ELF-1 (cell line): ENCODE results near the gene SSRP1.
A peak's percentile ranks its signal among the peaks of the same experiment; 100 is the strongest.
"Not testable (repeated sequence)": the region's sequence is repeated elsewhere in the genome, so short reads cannot be mapped to it uniquely, and the experiment has no call there.

Experiments used
- DNase-seq: peaks from one replicate; pipeline ENCODE4 v3.0.0-alpha.2; 2016; ENCODE audit warnings: low read depth, low spot score

Gene SSRP1

DNA sequence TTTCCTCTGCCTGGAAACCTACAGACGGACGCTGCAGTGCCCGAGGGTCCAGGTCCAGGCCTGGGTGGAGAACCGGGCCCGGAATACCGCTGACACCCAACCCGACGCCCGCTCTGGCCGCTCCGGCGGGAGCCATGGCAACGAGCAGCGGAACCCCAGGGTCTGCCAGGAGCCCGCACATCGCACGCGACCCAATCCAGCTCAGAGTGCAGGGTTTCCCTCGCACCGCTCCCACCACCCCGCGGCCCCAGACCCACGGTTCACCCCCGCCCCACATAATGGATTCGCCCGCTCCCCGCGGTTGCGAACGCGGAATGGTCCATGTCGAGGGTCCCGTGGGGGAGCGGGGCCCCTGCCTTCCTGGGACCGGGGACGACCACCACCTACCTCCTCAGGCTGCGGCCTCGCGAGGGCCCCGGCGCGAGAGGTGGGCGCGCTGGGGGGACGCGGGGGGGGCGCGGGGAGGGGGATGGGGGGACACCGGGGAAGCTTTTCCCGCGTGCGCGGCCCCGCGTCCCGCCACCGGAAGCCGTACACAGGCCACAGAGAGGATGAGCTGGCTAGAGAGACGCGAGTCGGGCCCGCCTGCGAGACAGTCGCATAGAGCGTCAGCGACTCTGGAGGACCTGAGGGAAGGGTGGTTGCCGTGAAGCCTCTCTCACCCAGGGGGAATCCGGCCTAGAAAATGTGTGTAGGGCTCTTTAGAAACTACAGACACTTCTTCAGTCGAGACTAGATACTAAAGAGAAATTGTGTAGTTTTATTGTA is at the start of gene SSRP1:
TSS of gene SSRP1 (minus strand) at position 550 of the 768 bp plus-strand sequence. CDS start 771 bp downstream, outside the sequence.
- DNase-seq, result peak; percentile 76

- DNase-seq, result no peak
Measured at GRCh38 chr11:57380975-57381374, 45.3 kb upstream of the SSRP1 start, which contains the start of gene PRG3. Gene PRG3 (minus strand): TSS chr11:57381150. CDS start chr11:57380708, 442 bp downstream.

DNA sequence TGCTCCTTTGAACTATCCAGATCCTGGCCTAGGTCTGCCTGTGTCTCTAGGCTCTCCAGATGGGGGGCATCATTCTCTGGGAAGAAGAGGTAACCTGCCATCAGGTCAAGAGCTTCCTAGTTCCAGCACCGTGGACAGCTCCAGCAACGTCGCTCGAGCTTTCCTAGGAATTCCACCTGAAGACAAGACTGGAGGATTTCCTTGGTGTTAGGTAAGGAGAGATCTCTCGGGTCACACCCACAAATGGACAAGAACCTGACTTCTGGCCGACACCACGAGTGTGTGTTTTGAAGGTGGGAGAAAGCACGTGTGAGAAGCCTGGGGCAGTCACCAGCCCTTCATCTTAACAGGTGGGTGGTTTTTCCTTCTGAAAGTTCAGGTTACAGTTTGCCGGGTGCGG is 44.0 kb upstream of the SSRP1 start:
- peak; percentile 77 for DNase-seq

GRCh38 chr11:57378186-57378585 is 42.5 kb upstream of the SSRP1 start:
- no peak for DNase-seq

DNA sequence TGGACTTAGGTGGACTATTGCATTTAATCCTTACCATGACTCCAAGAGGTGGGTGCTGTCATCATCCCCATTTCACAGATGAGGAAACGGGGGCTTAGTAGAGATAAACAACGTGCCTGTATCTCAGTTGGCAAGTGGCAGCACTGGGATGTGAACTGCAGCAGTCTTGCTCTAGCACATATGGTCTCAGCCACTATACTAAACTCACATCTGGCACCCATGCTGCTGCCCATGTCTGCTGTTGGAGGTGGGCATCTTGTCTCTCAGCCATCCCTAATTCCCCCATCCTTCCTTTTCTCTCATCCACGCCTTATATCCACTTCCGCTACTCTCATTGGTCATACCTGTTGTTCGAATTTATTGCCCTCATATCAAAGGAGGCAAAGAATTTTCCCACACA is 41.4 kb upstream of the SSRP1 start:
- DNase-seq, result no peak

- DNase-seq, result no peak
Measured at GRCh38 chr11:57376095-57377090, 40.7 kb upstream of the SSRP1 start.

DNA sequence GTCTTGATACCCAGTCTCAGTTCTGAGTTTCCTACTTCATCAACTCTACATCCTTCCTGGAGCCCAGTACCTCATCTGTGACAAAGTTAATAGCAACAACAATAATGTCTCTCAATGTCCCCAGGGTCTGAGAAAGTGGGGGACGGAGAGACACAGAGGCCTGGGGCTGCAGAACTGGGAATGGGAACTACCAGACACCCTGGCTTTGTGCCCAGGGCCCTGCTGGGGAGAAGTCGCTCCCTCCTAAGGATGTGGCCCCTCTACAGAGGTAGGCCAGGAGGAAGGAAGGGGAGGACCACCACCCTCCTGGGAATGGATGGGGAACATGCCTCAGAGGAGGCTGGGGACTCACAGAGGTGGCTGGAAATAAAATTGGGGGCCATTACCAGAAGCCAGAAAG is 39.8 kb upstream of the SSRP1 start:
- no peak for DNase-seq

- DNase-seq, result no peak
Measured at GRCh38 chr11:57374966-57375365, 39.3 kb upstream of the SSRP1 start.

DNA sequence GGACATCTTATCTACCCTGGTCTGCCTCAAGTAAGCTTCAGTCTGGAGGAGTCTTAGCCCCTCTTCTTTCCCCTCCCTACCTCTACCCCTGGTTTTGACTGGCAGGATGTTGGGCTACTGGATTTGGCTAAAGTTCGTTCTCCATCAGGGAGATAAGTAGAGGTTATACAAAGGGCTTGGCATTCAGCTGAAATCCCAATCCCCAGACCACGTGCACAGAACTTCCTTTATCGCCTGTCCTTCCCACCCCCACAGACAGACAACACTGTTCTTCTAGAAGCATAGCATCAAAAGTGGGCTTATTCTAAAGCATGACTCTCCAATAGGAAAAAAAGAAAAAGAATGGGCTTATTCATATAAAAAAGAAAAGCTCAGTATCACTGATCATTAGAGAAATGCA is 37.5 kb upstream of the SSRP1 start:
- DNase-seq, result no peak

GRCh38 chr11:57370941-57371340 is 35.2 kb upstream of the SSRP1 start:
- no peak for DNase-seq

- no peak for DNase-seq
Measured at GRCh38 chr11:57370251-57370650, 34.6 kb upstream of the SSRP1 start.

DNA sequence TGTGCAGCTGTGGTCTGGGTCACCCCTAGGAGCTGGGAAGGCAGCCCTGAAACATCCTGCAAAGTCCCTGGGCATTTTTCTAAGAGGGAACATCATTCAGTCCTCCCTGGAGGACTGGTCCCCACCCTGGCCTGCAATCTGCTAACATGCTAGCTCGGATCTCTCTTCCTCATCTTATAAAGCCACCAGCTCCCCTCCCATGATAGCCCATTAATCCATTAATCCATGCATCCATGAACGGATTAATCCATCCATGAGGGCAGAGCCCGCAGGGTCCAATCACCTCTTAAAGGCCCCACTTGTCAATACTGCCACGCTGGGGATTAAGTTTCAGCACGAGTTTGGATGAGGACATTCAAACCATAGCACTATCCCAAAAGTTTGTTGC is 33.1 kb upstream of the SSRP1 start:
- DNase-seq, result no peak

DNA sequence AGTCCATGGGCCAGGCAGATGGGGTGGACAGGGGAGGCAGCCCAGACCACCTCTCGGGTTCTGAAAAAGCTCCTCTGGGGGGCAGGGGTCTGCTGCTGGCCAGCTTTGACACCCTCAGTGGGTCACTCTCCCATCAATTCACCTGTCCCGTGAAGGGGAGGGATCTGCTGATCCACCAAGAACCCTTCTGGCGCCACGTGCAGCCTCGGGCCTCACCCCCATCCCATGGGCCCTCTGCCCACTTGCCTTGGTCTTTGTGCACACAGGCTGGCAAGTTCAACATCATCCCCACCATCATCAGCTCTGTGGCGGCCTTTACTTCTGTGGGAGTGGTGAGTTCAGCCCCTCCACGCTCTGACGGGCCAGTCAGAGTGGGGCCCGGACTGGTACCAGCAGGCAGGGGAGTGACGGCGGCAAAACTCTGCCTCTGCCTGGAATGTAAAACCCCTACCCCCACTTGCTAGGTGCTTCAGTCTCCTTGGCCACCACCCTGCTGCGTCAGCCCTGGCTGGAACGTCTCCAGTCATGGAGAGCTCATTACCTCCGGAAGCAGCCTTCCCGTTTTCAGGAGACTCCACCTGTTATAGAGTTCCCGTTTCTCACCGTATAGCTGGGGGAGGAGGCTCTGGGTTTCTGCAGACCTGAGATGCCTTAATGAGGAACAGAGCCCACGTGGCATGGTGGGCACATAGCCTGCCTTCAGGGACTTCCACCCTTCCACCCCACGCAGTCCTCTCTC is 32.6 kb upstream of the SSRP1 start:
- no peak for DNase-seq

- DNase-seq, result peak; percentile 83
Measured at GRCh38 chr11:57364851-57365660, 29.4 kb upstream of the SSRP1 start.

DNA sequence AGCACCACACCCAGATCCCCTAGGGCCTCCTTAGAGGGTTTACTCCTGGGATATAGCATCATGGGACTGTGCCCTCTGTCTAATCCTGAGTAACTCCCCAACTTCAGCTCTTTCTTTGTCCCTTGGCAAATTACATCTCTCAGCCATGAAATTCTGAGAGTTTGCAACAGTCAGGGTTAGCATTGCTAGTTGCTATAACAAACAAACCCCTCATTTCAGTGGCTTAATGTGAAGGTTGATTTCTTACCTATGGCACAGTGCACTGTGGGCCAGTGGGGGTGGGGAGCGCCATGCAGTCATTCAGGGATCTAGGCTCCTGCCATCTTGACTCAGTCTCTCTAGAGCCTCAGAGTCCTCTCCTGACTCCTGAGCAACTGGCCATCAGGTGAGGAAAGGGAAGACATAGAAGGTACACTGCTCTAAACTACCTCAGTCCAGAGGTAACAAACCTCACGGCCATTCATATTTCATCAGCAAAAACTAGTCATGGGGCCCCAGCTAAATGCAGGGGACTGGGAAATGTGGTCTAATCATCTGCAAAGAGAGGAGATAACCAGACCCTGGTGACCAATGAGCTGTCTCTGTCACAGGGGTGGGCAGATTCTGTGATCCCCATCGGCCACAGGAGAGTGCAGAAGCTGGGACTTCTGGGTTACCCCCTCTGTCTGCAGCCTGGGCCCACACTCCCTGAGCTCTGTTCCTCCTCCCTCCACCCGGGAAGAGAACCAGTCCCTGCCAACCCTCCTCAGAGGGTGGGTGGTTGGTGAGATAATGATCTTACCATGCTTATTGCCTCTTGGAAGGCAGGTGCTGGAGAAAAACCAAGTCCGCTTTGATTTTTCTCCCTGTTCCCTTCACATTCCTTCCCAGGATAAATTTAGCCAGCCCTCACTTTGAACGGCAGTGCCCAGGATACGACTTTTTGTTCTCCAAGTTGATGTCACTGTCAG is 27.7 kb upstream of the SSRP1 start:
- no peak for DNase-seq

DNA sequence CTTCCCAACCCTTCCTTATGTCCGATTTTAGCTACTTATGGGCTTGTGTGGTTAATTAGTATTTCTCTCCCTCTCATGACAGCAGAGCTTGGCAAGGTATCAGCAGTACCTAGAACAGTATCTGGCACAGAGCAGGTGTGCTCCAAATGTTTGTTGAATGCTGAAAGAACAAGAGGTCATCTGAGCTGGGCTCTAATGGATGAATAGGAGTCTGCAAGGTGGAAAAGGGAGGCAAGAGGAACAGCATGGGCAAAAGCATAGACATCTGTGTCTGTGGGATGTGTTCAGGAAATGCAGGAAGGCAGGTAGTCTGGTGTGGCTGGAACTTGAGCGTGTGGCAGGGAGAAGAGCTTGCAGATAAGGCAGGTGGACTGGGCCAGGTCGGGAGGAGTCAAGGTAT is 26.2 kb upstream of the SSRP1 start:
- no peak for DNase-seq

GRCh38 chr11:57361420-57361819 is 25.7 kb upstream of the SSRP1 start:
- DNase-seq, result not testable (repeated sequence)

DNA sequence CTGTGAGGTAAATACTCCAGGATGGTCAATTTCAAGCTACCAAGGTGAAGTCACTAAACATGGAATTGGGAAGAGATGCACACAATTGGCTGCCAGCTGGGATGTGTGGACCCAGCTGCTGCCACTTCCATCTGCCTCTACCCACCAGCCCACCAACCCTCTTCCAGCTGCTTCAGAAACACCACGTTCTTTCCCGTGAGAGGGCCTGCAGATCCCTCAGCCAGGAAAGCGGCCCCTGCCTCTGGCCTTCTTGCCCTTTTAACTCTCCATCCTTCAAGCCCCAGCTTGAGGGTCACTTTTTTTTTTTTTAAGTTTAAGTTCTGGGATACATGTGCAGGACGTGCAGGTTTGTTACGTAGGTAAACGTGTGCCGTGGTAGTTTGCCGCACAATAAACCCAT is 25.3 kb upstream of the SSRP1 start:
- no peak for DNase-seq

GRCh38 chr11:57359896-57360690 is 24.4 kb upstream of the SSRP1 start:
- no peak for DNase-seq
